Liver (tissue), 9 donors: ENCODE results near the gene NUDCD2. TPM values are rescaled to one million over a fixed set of nuclear protein-coding genes. Genes with fewer than 3 reads are reported as not detected.

Experiments used
- DNase-seq: peaks from one replicate; pipeline ENCODE4 v3.0.0-alpha.2; 2017; ENCODE audit warnings: low spot score
- H3K27ac ChIP-seq, 2 donors: one replicate each; pipeline ENCODE4 v1.7.0; 2013; ENCODE audit warnings: inconsistent platforms in 2 of 2, low read length in 2 of 2, control low read depth in 1 of 2, low read depth in 1 of 2, mild to moderate bottlenecking in 1 of 2
- H3K27me3 ChIP-seq, 4 donors: one replicate each; pipeline versions ENCODE4 v1.6.1 to v1.7.0; 2013; ENCODE audit warnings: low read length in 3 of 4, inconsistent platforms in 1 of 4, mild to moderate bottlenecking in 1 of 4, moderate library complexity in 1 of 4; ENCODE audit not compliant: control insufficient read depth in 4 of 4, insufficient read depth in 4 of 4
- H3K36me3 ChIP-seq, 4 donors: one replicate each; pipeline versions ENCODE4 v1.6.1 to v1.7.0; 2013; ENCODE audit warnings: low read length in 3 of 4, mild to moderate bottlenecking in 3 of 4, low read depth in 1 of 4, moderate library complexity in 1 of 4; ENCODE audit not compliant: control insufficient read depth in 4 of 4, insufficient read depth in 3 of 4
- H3K4me1 ChIP-seq, 4 donors: one replicate each; pipeline versions ENCODE4 v1.6.1 to v1.7.0; 2013; ENCODE audit warnings: low read length in 3 of 4, mild to moderate bottlenecking in 3 of 4, moderate library complexity in 1 of 4; ENCODE audit not compliant: control insufficient read depth in 4 of 4, insufficient read depth in 4 of 4
- H3K4me3 ChIP-seq, 3 donors: one replicate each; pipeline versions ENCODE4 v1.6.1 to v1.7.0; 2013; ENCODE audit warnings: low read length in 3 of 3, control low read depth in 1 of 3, low read depth in 1 of 3, mild to moderate bottlenecking in 1 of 3
- H3K9ac ChIP-seq, 2 donors: one replicate each; pipeline ENCODE4 v1.7.0; 2013; ENCODE audit warnings: low read length in 2 of 2, mild to moderate bottlenecking in 2 of 2, moderate library complexity in 2 of 2, control low read depth in 1 of 2, low read depth in 1 of 2
- H3K9me3 ChIP-seq, 4 donors: one replicate each; pipeline versions ENCODE4 v1.6.1 to v1.7.0; 2013; ENCODE audit warnings: low read length in 3 of 4; ENCODE audit not compliant: control insufficient read depth in 4 of 4
- FOXA1 ChIP-seq: IDR thresholded peaks from 2 replicates; pipeline ENCODE4 v1.6.1; 2016; ENCODE audit warnings: antibody characterized with exemption
- FOXA2 ChIP-seq: IDR thresholded peaks from 2 replicates; pipeline ENCODE4 v1.6.1; 2016; ENCODE audit warnings: antibody characterized with exemption
- GABPA ChIP-seq, 2 donors: IDR thresholded peaks in 1 of 2; conservative IDR thresholded peaks in 1 of 2; 2 replicates each; pipeline ENCODE4 v1.6.1; 2016; ENCODE audit warnings: antibody characterized with exemption in 2 of 2, mild to moderate bottlenecking in 1 of 2, moderate library complexity in 1 of 2
- HNF4A ChIP-seq, 2 donors: conservative IDR thresholded peaks; 2 replicates each; pipeline ENCODE4 v1.6.1; 2016; ENCODE audit warnings: antibody characterized with exemption in 2 of 2, mild to moderate bottlenecking in 2 of 2
- HNF4G ChIP-seq: IDR thresholded peaks from 2 replicates; pipeline ENCODE4 v1.6.1; 2016; ENCODE audit warnings: antibody characterized with exemption
- JUND ChIP-seq, 2 donors: IDR thresholded peaks; 2 replicates each; pipeline ENCODE4 v1.6.1; 2016; ENCODE audit warnings: antibody characterized with exemption in 2 of 2
- NR2F2 ChIP-seq: IDR thresholded peaks from 2 replicates; pipeline ENCODE4 v1.6.1; 2016; ENCODE audit warnings: antibody characterized with exemption
- RAD21 ChIP-seq, 2 donors: IDR thresholded peaks; 2 replicates each; pipeline ENCODE4 v1.6.1; 2016; ENCODE audit warnings: antibody characterized with exemption in 2 of 2, mild to moderate bottlenecking in 2 of 2
- RXRA ChIP-seq, 2 donors: IDR thresholded peaks; 2 replicates each; pipeline ENCODE4 v1.6.1; 2017 to 2018; ENCODE audit warnings: antibody characterized with exemption in 2 of 2, mild to moderate bottlenecking in 1 of 2
- SP1 ChIP-seq: IDR thresholded peaks from 2 replicates; pipeline ENCODE4 v1.6.1; 2018; ENCODE audit warnings: antibody characterized with exemption, mild to moderate bottlenecking
- TAF1 ChIP-seq: conservative IDR thresholded peaks from 2 replicates; pipeline ENCODE4 v1.6.1; 2016; ENCODE audit warnings: antibody characterized with exemption, mild to moderate bottlenecking
- YY1 ChIP-seq: IDR thresholded peaks from 2 replicates; pipeline ENCODE4 v1.6.1; 2016; ENCODE audit warnings: antibody characterized with exemption, mild to moderate bottlenecking
- WGBS: extraction: QIAGEN DNeasy Blood & Tissue Kit; methylation state at CpG from one replicate; pipeline ENCODE4 v1.1.7; 2013; 5-methylcytosine and 5-hydroxymethylcytosine counted together
- polyA plus RNA-seq, 2 donors: library from polyadenylated mRNA; stranded (reverse) in 1 of 2; unstranded in 1 of 2; fragments of 200-250 nt in 1 of 2; fragments of >200 nt in 1 of 2; fragmentation: Nextera tagmentation in 1 of 2; extraction: Ambion mirVana in 1 of 2; gene quantifications; one replicate each; pipeline versions ENCODE4 v1.2.1 to v1.2.3, GENCODE V29; 2013 to 2015
- total RNA-seq, 2 donors: library from RNA; depleted of rRNA; stranded (reverse); fragments of >200 nt; gene quantifications; one replicate each; pipeline ENCODE4 v1.2.3, GENCODE V29; 2014
- TF ChIP-seq, protein P1 (sequence below): IDR thresholded peaks from 2 replicates; pipeline ENCODE4 v1.6.1; 2016; ENCODE audit warnings: antibody characterized with exemption, mild to moderate bottlenecking
- TF ChIP-seq, protein P2 (sequence below): IDR thresholded peaks from 2 replicates; pipeline ENCODE4 v1.6.1; 2016; ENCODE audit warnings: antibody characterized with exemption
- TF ChIP-seq, protein P3 (sequence below): fragments of 150-350 bp; IDR thresholded peaks from 2 replicates; pipeline ENCODE4 v1.5.1; 2017; ENCODE audit warnings: improper control_type of control experiment, low read depth, low read length; ENCODE audit not compliant: missing input control
- TF ChIP-seq, protein P4 (sequence below): IDR thresholded peaks from 2 replicates; pipeline ENCODE4 v1.6.1; 2016; ENCODE audit warnings: antibody characterized with exemption
- donor health status: healthy.
- donor health status: healthy.
- donor health status: healthy.
- donor health status: healthy.
- donor health status: healthy.

NUDCD2 gene
- total and polyA plus RNA-seq, 4 donors, result 1.8 to 32.0 (median 4.3) TPM

DNA sequence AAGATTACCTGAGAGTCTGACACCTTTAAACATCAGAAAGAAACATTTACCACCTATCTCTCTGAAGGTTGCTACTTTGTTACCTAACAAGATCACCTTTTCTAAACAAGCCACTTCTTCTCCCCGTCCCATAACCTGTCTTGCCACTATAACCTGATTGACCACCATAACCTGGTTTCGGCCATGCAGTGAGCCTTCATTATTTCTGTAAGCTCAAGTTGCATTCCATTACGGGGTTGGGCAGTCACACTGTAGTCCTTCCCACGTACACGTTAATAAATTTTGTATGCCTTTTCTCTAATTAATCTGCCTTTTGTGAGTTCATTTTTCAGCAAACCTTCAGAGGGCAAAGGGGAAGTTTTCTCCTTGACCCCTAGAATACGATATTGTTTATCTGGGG lies 50.5 kb downstream of the NUDCD2 start:
- H3K27me3 ChIP-seq, result no peaks in the 10 kb centered on the region
- 85% methylated on average over 6 of the region's 6 CpGs for WGBS
- DNase-seq, result no peak

DNA sequence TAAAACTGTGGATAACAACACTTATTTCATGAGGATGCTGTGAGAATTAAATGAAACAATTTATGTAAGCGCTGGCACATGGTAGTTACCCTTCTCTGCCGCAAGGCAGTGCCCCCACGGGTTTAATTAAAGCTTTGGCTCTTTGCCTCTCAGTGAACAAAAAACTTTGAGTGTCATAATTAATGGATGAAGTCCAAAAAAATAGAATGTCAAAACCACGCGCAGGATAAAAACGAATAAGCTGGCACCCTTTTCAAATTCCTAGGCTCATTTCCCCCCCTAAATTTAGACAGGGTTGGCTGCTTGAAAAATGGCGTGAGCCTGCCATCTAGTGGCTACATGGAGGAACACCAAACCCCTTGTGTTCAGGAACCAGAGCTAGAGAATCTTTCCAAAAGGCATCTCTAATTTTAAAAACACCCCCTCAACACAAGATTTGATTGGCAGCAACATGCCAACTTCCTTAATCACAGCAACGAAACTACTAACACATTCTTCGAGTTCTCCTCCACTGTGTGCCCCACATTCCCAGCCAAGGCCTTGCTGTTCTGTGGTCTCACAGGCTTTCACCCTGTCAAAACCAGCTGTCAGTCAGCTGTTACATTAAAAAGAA lies 51.5 kb downstream of the NUDCD2 start:
- Histone ChIP-seq H3K9me3 (no peaks in the 10 kb centered on the region), H3K4me1 (peaks cover 0 to 3% (median 0%) of the 10 kb centered on the region in 4 donors), H3K27ac (no peak overlapping the region), H3K27me3 (no peaks in the 10 kb centered on the region), H3K9ac (no peak overlapping the region), H3K36me3 (no peaks in the 10 kb centered on the region), H3K4me3 (no peak overlapping the region)
- TF ChIP-seq TAF1, result no peak
- TF ChIP-seq, protein P1, sequence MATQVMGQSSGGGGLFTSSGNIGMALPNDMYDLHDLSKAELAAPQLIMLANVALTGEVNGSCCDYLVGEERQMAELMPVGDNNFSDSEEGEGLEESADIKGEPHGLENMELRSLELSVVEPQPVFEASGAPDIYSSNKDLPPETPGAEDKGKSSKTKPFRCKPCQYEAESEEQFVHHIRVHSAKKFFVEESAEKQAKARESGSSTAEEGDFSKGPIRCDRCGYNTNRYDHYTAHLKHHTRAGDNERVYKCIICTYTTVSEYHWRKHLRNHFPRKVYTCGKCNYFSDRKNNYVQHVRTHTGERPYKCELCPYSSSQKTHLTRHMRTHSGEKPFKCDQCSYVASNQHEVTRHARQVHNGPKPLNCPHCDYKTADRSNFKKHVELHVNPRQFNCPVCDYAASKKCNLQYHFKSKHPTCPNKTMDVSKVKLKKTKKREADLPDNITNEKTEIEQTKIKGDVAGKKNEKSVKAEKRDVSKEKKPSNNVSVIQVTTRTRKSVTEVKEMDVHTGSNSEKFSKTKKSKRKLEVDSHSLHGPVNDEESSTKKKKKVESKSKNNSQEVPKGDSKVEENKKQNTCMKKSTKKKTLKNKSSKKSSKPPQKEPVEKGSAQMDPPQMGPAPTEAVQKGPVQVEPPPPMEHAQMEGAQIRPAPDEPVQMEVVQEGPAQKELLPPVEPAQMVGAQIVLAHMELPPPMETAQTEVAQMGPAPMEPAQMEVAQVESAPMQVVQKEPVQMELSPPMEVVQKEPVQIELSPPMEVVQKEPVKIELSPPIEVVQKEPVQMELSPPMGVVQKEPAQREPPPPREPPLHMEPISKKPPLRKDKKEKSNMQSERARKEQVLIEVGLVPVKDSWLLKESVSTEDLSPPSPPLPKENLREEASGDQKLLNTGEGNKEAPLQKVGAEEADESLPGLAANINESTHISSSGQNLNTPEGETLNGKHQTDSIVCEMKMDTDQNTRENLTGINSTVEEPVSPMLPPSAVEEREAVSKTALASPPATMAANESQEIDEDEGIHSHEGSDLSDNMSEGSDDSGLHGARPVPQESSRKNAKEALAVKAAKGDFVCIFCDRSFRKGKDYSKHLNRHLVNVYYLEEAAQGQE, result no peak
- peak; percentile 90 to 92 for TF ChIP-seq RAD21 (IDR thresholded peaks at IDR 0.05)
- TF ChIP-seq FOXA1, result no peak
- TF ChIP-seq, protein P2, sequence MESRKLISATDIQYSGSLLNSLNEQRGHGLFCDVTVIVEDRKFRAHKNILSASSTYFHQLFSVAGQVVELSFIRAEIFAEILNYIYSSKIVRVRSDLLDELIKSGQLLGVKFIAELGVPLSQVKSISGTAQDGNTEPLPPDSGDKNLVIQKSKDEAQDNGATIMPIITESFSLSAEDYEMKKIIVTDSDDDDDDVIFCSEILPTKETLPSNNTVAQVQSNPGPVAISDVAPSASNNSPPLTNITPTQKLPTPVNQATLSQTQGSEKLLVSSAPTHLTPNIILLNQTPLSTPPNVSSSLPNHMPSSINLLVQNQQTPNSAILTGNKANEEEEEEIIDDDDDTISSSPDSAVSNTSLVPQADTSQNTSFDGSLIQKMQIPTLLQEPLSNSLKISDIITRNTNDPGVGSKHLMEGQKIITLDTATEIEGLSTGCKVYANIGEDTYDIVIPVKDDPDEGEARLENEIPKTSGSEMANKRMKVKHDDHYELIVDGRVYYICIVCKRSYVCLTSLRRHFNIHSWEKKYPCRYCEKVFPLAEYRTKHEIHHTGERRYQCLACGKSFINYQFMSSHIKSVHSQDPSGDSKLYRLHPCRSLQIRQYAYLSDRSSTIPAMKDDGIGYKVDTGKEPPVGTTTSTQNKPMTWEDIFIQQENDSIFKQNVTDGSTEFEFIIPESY, result no peak
- TF ChIP-seq, protein P3, sequence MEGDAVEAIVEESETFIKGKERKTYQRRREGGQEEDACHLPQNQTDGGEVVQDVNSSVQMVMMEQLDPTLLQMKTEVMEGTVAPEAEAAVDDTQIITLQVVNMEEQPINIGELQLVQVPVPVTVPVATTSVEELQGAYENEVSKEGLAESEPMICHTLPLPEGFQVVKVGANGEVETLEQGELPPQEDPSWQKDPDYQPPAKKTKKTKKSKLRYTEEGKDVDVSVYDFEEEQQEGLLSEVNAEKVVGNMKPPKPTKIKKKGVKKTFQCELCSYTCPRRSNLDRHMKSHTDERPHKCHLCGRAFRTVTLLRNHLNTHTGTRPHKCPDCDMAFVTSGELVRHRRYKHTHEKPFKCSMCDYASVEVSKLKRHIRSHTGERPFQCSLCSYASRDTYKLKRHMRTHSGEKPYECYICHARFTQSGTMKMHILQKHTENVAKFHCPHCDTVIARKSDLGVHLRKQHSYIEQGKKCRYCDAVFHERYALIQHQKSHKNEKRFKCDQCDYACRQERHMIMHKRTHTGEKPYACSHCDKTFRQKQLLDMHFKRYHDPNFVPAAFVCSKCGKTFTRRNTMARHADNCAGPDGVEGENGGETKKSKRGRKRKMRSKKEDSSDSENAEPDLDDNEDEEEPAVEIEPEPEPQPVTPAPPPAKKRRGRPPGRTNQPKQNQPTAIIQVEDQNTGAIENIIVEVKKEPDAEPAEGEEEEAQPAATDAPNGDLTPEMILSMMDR, result peak; percentile 86
- no peak for TF ChIP-seq NR2F2
- no peak for TF ChIP-seq HNF4A (conservative IDR thresholded peaks at IDR 0.05)
- no peak for TF ChIP-seq YY1
- no peak for TF ChIP-seq HNF4G
- 16% methylated on average over 9 of the region's 9 CpGs for WGBS
- peak; percentile 62 for DNase-seq

More for the DNA sequence above, 50.5 kb downstream of the NUDCD2 start:
- Histone ChIP-seq H3K9me3 (no peaks in the 10 kb centered on the region), H3K27ac (no peak overlapping the region), H3K4me1 (peaks cover 0 to 3% (median 0%) of the 10 kb centered on the region in 4 donors), H3K9ac (no peak overlapping the region), H3K4me3 (no peak overlapping the region), H3K36me3 (no peaks in the 10 kb centered on the region)
- TF ChIP-seq SP1 (no peak), FOXA2 (no peak), FOXA1 (no peak), RAD21 (IDR thresholded peaks at IDR 0.05) (no peak), GABPA (IDR thresholded peaks at IDR 0.05 in 1 of 2, conservative IDR thresholded peaks at IDR 0.05 in 1 of 2) (no peak), TAF1 (no peak), HNF4A (conservative IDR thresholded peaks at IDR 0.05) (no peak), JUND (IDR thresholded peaks at IDR 0.05) (no peak), HNF4G (no peak), RXRA (IDR thresholded peaks at IDR 0.05) (no peak)
- TF ChIP-seq, protein P1, result no peak
- TF ChIP-seq, protein P4, sequence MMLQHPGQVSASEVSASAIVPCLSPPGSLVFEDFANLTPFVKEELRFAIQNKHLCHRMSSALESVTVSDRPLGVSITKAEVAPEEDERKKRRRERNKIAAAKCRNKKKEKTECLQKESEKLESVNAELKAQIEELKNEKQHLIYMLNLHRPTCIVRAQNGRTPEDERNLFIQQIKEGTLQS, result no peak
